Stimulated activated CD8-positive, alpha-beta memory T cell treated with anti-CD3 and anti-CD28 coated beads, Interleukin-4, amount 100 ng/mL, for 24 hours (primary cell): ENCODE data around the gene GAB4.

ENCODE experiments used
- DNase-seq: peaks from one replicate; pipeline ENCODE4 v3.0.0-alpha.2; 2020; ENCODE audit warnings: low read depth

Gene GAB4

DNA sequence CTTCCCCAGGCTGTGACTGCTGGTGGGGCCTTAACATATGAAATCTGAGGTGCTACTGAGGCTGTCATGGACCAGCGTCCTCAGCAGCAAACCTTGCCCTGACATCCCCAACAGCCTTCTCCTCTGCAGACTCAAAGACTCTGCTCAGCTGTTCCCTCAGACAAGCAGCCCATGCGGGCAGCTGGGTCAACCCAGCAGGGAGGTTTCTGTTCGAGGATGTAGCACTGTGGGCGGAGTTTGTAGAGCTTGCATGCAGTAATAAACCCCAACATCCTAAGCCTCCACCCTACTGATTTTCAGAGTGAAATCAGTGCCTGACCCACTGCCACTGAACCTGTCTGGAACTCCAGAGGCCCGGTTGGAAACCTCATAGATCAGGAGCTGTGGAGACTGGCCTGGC lies 94.0 kb downstream of the GAB4 start:
- no peak for DNase-seq

- no peak for DNase-seq
Measured at GRCh38 chr22:16912281-16912680, 95.7 kb downstream of the GAB4 start.
